Loucy (cell line): ENCODE measurements around the gene MRPL48.

Experiments
- H2AFZ ChIP-seq: fragments of 200-600 bp; sonication (generic); 2 replicates; pipeline ENCODE4 v1.6.0; 2016; ENCODE audit warnings: antibody characterized with exemption, mild to moderate bottlenecking, low read length, moderate library complexity
- H3F3A ChIP-seq: fragments of 200-600 bp; 2 replicates; pipeline ENCODE4 v1.6.0; 2016; ENCODE audit warnings: antibody characterized with exemption, low read depth, mild to moderate bottlenecking
- H3K27me3 ChIP-seq: fragments of 200-600 bp; sonication (generic); 2 replicates; pipeline ENCODE4 v1.6.1; 2014; ENCODE audit warnings: low read length, mild to moderate bottlenecking; ENCODE audit not compliant: insufficient read depth, poor library complexity, severe bottlenecking
- H3K36me3 ChIP-seq: fragments of 200-600 bp; sonication (generic); 2 replicates; pipeline ENCODE4 v1.6.1; 2016; ENCODE audit warnings: low read length; ENCODE audit not compliant: insufficient read depth
- H3K4me1 ChIP-seq: fragments of 200-600 bp; sonication (generic); 2 replicates; pipeline ENCODE4 v1.5.1; 2014; ENCODE audit warnings: low read length, mild to moderate bottlenecking; ENCODE audit not compliant: insufficient read depth, poor library complexity, severe bottlenecking
- H3K4me2 ChIP-seq: fragments of 200-600 bp; sonication (generic); 2 replicates; pipeline ENCODE4 v1.6.0; 2014; ENCODE audit warnings: antibody characterized with exemption, low read length, low read depth, mild to moderate bottlenecking; ENCODE audit not compliant: poor library complexity, severe bottlenecking
- H3K4me3 ChIP-seq: fragments of 200-600 bp; sonication (generic); 2 replicates; pipeline ENCODE4 v1.5.1; 2014; ENCODE audit warnings: low read length, mild to moderate bottlenecking, mixed read lengths; ENCODE audit not compliant: poor library complexity, severe bottlenecking
- H3K79me2 ChIP-seq: fragments of 200-600 bp; sonication (generic); 2 replicates; pipeline ENCODE4 v1.6.1; 2014; ENCODE audit warnings: low read length; ENCODE audit not compliant: insufficient read depth
- H3K9ac ChIP-seq: fragments of 200-600 bp; sonication (generic); 2 replicates; pipeline ENCODE4 v1.6.0; 2014; ENCODE audit warnings: mild to moderate bottlenecking, low read depth, low read length, moderate library complexity; ENCODE audit not compliant: poor library complexity, severe bottlenecking
- H3K9me2 ChIP-seq: fragments of 200-600 bp; sonication (generic); replicated peaks from 2 replicates; pipeline ENCODE4 v1.6.1; 2016; ENCODE audit warnings: low read depth, low read length, mixed read lengths
- H3K9me3 ChIP-seq: fragments of 200-600 bp; sonication (generic); 2 replicates; pipeline ENCODE4 v1.6.1; 2014; ENCODE audit warnings: mild to moderate bottlenecking, antibody characterized with exemption, low read length, low read depth; ENCODE audit not compliant: insufficient read depth
- H4K20me1 ChIP-seq: fragments of 200-600 bp; sonication (generic); 2 replicates; pipeline ENCODE4 v1.6.0; 2014; ENCODE audit warnings: antibody characterized with exemption, low read length, mild to moderate bottlenecking; ENCODE audit not compliant: insufficient read depth, poor library complexity, severe bottlenecking
- CTCF ChIP-seq: fragments of 200-600 bp; sonication (generic); conservative IDR thresholded peaks from 2 replicates; pipeline ENCODE4 v1.5.1; 2014; ENCODE audit warnings: mild to moderate bottlenecking, antibody characterized with exemption, low read length
- EZH2phosphoT487 ChIP-seq: fragments of 200-600 bp; IDR thresholded peaks from 2 replicates; pipeline ENCODE4 v1.6.1; 2018; ENCODE audit warnings: antibody characterized with exemption, mild to moderate bottlenecking, moderate library complexity, borderline replicate concordance

Gene MRPL48

GRCh38 chr11:73787051-73787642 is 527 bp upstream of the MRPL48 start:
- Histone ChIP-seq H3F3A (no peaks in the 10 kb centered on the region), H4K20me1 (no peaks in the 10 kb centered on the region), H3K4me3 (peak overlapping the region; percentile 91), H3K9me2 (no peaks in the 10 kb centered on the region), H3K79me2 (peaks cover 33% of the 10 kb centered on the region), H3K27me3 (no peaks in the 10 kb centered on the region), H3K4me1 (peaks cover 26% of the 10 kb centered on the region), H3K9me3 (no peaks in the 10 kb centered on the region), H3K36me3 (no peaks in the 10 kb centered on the region), H3K9ac (peak overlapping the region; percentile 91), H3K4me2 (peak overlapping the region; percentile 96), H2AFZ (peak overlapping the region; percentile 99)
- TF ChIP-seq EZH2phosphoT487, result no peak
- no peak for TF ChIP-seq CTCF

GRCh38 chr11:73789279-73789670 is 1.6 kb downstream of the MRPL48 start:
- Histone ChIP-seq H3K4me3 (peak overlapping the region; percentile 91), H3K9me2 (no peaks in the 10 kb centered on the region), H3K9ac (peak overlapping the region; percentile 91), H3F3A (no peaks in the 10 kb centered on the region), H4K20me1 (no peaks in the 10 kb centered on the region), H3K4me1 (peaks cover 33% of the 10 kb centered on the region), H3K27me3 (no peaks in the 10 kb centered on the region), H3K36me3 (no peaks in the 10 kb centered on the region), H2AFZ (no peak overlapping the region), H3K4me2 (peak overlapping the region; percentile 96), H3K79me2 (peaks cover 39% of the 10 kb centered on the region), H3K9me3 (no peaks in the 10 kb centered on the region)
- TF ChIP-seq CTCF, result no peak
- no peak for TF ChIP-seq EZH2phosphoT487

- Histone ChIP-seq H3K79me2 (peaks cover 35% of the 10 kb centered on the region), H3K36me3 (no peaks in the 10 kb centered on the region), H4K20me1 (no peaks in the 10 kb centered on the region), H3K9ac (no peak overlapping the region), H2AFZ (no peak overlapping the region), H3K4me3 (no peak overlapping the region), H3K4me1 (peaks cover 23% of the 10 kb centered on the region), H3F3A (no peaks in the 10 kb centered on the region), H3K9me2 (no peaks in the 10 kb centered on the region), H3K4me2 (peak overlapping the region; percentile 39), H3K27me3 (no peaks in the 10 kb centered on the region), H3K9me3 (no peaks in the 10 kb centered on the region)
- TF ChIP-seq EZH2phosphoT487 (no peak), CTCF (no peak)
Observed at GRCh38 chr11:73792584-73792983, 4.9 kb downstream of the MRPL48 start.
